KOPT-K1 (cell line): ENCODE results near the gene CDH4.
A peak's percentile ranks its signal among the peaks of the same experiment; 100 is the strongest.
"Not testable (repeated sequence)": the region's sequence is repeated elsewhere in the genome, so short reads cannot be mapped to it uniquely, and the experiment has no call there.

Experiments used
- H3K27ac ChIP-seq: fragments of 200-600 bp; sonication (generic); 2 replicates; pipeline ENCODE4 v1.5.1; 2016; ENCODE audit warnings: antibody characterized with exemption, mild to moderate bottlenecking, low read depth, low read length; ENCODE audit not compliant: poor library complexity, severe bottlenecking
- H3K36me3 ChIP-seq: fragments of 200-600 bp; sonication (generic); 2 replicates; pipeline ENCODE4 v1.5.1; 2017; ENCODE audit warnings: antibody characterized with exemption, mild to moderate bottlenecking, low read length, moderate library complexity; ENCODE audit not compliant: insufficient read depth
- H3K9me3 ChIP-seq: fragments of 200-600 bp; sonication (generic); 2 replicates; pipeline ENCODE4 v1.5.1; 2017; ENCODE audit warnings: antibody characterized with exemption, low read length, mild to moderate bottlenecking; ENCODE audit not compliant: insufficient read depth, poor library complexity, severe bottlenecking

CDH4 gene

DNA sequence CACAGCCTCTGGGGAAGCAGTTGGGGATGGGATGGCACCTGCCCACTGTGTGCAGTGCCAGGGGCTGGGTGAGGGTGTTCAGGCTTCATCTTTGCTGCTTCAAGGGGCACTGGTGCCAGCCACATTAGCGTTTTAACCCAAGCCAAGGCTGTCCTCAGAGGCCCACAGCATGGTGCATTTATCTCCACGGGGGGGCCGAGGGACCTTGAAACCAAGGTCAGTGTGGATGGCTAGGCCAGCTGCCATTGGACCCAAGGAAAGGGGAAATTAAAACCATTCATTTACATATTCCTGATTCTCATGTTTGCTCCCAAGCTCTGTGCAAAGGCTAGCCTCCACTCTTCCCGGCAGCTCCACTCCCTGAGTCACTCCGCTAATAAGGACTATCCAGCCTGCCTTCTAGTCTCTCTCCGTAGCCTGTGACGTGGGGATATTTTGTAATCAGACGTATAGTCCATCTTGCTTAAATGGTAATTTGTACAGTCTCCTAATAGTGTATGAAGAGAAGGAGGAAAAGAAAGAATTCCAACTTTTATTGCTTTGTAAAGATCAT lies 197.1 kb downstream of the CDH4 start:
- H3K36me3 ChIP-seq, result no peaks in the 10 kb centered on the region
- no peaks in the 10 kb centered on the region for H3K9me3 ChIP-seq
- no peak overlapping the region for H3K27ac ChIP-seq

DNA sequence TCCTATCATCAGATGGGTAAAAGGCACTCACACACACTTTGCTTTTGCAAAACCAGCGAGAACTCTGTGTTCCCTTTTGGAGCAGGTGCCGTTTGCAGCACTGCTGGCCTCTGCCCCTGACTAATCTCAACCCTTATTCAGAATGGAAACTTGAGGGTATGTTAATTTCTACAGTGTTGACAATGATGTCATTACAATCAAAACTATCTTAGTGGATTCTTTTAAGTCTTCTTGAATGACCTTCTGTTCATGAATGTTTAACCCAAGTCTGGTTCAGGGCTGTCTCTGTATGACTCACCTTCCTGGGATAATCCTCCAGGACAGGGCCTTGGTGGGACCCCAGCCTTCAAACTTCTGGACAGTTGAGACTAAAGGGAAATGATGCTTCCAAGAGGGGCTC lies 197.9 kb downstream of the CDH4 start:
- no peaks in the 10 kb centered on the region for H3K36me3 ChIP-seq
- H3K27ac ChIP-seq, result peak overlapping the region; percentile 9
- H3K9me3 ChIP-seq, result no peaks in the 10 kb centered on the region

DNA sequence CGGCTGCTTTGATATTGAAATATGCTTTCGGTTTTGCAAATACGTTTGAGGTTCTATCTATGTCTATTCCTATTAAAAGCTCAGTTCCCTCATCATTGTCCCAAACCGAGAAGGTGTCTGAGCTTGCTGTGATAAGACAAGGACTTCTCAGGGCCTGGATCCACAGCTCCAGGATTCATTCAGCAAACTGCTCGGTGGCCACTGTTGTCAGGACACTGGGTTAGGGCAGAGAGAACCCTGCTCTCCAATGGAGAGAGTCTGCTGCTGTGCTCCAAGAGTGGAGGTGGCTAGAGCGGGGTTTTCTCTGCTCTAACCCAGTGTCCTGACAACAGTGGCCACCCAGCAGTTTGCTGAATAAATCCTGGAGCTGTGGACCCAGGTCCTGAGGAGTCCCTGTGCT lies 198.5 kb downstream of the CDH4 start:
- Histone ChIP-seq H3K36me3 (no peaks in the 10 kb centered on the region), H3K9me3 (no peaks in the 10 kb centered on the region), H3K27ac (peak overlapping the region; percentile 9)

DNA sequence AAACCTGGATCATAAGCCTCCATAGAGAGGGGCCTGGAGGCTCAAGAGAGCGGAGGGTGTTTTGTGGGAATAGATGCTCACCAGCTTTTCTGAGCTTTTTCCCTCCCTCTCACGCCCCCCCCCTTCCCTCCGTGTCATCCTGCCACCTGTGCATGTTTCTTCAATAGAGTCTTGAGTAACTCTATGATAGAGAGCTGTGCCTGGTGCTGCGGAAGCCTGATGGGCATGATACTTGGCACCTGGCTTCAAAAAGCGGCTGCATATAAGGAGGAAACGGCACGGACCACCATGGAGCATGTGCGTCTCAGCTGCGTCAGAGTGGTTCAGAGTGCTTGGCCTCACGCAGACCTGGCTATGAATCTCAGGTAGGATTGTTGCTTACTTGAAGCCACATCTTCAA lies 198.9 kb downstream of the CDH4 start:
- Histone ChIP-seq H3K9me3 (no peaks in the 10 kb centered on the region), H3K36me3 (no peaks in the 10 kb centered on the region), H3K27ac (no peak overlapping the region)

DNA sequence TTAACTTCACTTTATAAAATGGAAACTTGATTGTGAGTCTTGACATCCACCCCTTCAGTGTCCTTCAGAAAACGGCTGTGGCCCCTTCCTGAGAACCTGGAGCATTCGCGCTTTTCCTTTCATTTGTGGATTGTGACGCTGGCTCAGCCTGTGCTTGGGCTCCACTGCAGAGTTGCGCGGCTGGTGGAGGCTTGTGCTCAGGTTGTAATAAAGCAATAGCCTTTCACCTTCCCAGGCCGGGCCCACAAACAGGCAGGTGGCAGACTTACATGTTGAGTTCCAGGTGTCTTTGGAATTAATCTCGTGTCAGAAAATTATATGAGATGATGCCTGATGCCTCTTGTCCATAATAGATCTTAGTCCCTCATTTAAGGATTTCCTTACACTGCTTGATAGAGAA lies 199.9 kb downstream of the CDH4 start:
- no peaks in the 10 kb centered on the region for H3K9me3 ChIP-seq
- no peak overlapping the region for H3K27ac ChIP-seq
- H3K36me3 ChIP-seq, result no peaks in the 10 kb centered on the region

DNA sequence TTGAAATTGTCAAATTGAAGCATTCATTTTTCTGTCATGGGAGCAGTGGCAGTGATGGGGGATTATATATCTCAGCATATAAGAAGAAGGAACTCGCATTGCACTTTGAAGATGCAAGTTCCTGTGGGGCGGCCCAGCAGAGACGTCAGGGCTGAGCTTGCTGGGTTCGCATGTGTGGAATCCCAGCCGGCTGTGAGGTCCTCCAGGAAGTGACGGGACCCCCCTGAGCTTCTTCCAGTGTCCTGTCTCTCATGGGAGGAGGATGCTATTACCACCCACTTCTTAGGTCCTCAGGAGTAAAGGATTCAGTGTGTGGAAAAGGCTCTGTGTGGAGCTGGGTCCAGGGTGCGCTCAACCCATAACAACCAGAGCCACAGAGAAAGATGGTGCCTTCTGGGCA lies 201.2 kb downstream of the CDH4 start:
- no peaks in the 10 kb centered on the region for H3K9me3 ChIP-seq
- H3K27ac ChIP-seq, result no peak overlapping the region
- no peaks in the 10 kb centered on the region for H3K36me3 ChIP-seq

DNA sequence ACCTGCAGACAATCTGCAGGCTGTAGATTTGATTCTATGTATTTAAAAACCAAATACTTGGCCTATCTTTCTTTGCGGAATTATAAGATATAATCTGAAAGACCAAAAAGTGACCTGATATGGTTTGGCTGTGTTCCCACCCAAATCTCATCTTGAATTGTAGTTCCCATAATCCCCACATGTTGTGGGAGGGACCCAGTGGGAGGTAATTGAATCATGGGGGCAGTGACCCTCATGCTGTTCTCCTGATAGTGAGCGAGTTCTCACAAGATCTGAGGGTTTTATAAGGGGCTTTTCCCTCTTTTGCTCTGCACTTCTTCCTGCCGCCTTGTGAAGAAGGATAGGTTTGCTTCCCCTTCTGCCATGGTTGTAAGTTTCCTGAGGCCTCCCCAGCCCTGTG lies 201.6 kb downstream of the CDH4 start:
- not testable (repeated sequence) for H3K9me3 ChIP-seq

DNA sequence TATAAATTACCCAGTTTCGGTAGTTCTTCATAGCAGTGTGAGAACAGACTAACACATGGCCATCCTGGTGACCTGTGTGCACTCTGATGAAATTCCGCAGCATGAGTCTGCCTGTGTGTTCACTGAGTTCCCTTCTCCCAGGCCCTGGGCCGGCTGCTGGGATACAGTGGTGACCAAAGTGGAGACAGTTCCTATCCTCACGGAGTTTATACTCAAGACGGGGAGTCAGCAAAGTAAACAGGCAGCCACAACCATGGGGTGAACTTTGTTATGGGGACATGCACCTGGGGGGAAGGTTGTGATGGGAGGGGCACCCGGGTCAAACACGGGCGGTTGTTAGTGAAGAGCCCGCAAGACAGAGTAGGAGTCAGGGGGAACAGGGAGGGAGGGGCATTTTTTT lies 202.0 kb downstream of the CDH4 start:
- no peak overlapping the region for H3K27ac ChIP-seq
- no peaks in the 10 kb centered on the region for H3K36me3 ChIP-seq
- no peaks in the 10 kb centered on the region for H3K9me3 ChIP-seq

More for the DNA sequence above, 201.6 kb downstream of the CDH4 start:
- not testable (repeated sequence) for H3K27ac ChIP-seq, H3K36me3 ChIP-seq

DNA sequence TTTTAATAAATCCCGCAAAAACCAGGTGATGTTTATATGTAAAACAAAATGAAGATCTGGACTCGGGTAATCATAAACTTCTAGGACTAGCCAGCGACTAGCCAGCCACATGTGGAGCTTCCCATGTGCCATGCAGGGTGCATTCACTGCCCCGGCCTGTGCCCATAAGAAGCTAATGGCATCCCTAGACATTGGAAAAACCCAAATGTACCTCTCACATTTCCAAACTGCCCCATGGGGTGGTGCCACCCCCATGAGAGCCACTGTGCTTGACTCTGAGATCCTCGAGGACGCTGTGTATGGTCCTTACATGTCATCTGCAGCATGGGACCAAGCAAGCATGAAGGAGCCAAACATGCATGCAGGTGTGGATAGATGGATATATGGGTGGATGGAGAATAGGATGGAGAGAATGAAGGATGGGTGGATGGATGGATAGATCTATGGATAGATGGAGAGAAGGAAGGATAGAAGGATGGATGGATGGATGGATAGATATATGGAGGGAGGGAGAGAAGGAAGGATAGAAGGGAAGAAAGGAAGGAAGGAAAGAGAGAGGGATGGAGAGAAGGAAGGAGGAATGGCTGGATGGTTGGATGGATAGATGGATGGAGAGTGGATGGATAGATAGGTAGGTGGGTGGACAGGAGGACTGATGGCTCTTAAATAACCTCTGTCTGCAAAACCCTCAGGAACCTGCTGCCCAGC lies 203.6 kb downstream of the CDH4 start:
- no peak overlapping the region for H3K27ac ChIP-seq
- H3K36me3 ChIP-seq, result no peaks in the 10 kb centered on the region
- no peaks in the 10 kb centered on the region for H3K9me3 ChIP-seq

DNA sequence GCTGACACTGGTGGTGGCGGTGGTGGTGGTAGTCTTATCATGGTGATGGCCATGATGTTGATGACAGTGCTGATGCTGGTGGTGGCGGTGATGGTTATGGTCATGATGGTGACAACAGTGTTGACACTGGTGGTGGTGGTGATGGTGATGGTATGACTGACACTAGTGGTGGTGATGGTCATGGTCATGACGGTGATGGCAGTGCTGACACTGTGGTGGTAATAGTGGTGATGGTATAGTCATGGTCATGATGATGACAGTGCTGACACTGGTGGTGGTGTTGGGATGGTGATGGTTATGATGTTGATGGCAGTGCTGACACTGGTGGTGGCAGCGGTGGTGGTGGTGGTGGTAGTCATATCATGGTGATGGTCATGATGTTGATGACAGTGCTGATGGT lies 205.7 kb downstream of the CDH4 start:
- Histone ChIP-seq H3K36me3 (no peaks in the 10 kb centered on the region), H3K27ac (no peak overlapping the region)

DNA sequence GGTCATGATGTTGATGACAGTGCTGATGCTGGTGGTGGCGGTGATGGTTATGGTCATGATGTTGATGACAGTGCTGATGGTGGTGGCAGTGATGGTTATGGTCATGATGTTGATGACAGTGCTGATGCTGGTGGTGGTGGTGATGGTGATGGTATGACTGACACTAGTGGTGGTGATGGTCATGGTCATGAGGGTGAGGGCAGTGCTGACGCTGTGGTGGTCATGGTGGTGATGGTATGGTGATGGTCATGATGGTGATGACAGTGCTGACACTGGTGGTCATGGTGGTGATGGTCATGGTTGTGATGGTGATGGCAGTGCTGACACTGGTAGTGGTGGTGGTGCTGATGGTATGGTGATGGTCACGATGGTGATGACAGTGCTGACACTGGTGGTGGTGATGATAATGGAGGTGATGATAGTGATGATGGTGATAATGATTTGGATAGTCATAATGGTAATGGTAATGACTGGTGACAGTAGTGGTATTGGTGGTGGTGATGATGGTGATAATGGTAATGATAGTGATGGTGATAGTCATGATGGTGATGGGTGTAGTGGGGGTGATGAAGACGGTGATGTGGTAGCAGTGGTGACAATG lies 206.2 kb downstream of the CDH4 start:
- no peak overlapping the region for H3K27ac ChIP-seq
- H3K9me3 ChIP-seq, result peaks cover 13% of the 10 kb centered on the region
- H3K36me3 ChIP-seq, result no peaks in the 10 kb centered on the region

More for the DNA sequence above, 205.7 kb downstream of the CDH4 start:
- H3K9me3 ChIP-seq, result peaks cover 8% of the 10 kb centered on the region

DNA sequence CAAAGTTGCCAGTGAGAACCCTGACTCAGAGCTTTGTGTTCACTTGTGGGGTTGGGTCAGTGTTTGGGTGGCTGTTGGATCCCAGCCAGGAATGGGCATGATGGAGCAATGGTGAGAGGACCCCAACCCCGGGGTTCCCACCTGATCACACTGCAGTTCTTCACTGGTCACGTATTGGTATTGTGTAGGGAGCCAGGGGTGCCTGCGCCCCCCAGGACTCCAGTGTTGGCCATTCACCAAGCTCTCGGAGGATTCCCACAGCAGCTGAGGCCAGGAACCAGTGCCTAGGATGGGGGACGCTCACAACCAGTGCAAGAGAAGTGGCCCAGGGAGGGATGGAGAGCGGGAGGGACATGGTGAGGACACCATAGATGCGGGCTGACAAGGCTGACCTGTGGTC lies 207.2 kb downstream of the CDH4 start:
- Histone ChIP-seq H3K27ac (no peak overlapping the region), H3K36me3 (no peaks in the 10 kb centered on the region), H3K9me3 (peaks cover 18% of the 10 kb centered on the region)

DNA sequence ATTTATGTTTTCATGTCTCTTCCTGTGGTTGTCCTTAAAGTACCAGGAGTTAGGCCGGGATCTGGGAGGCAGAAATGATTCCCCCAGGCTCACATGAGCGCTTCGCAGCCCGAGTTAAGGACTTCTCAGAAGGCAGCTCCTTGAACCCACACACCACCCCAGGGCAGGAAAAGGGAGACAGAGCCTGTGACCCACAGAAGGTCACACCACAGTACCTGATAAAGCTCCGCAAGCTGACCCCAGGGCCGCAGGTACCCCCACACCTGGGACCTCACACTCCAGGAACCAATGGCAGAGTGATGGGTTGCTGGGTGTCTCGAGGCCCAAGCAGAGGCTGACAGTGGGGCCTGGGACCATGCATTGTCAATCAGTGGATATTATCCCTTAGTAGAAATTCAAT lies 207.6 kb downstream of the CDH4 start:
- no peak overlapping the region for H3K27ac ChIP-seq

DNA sequence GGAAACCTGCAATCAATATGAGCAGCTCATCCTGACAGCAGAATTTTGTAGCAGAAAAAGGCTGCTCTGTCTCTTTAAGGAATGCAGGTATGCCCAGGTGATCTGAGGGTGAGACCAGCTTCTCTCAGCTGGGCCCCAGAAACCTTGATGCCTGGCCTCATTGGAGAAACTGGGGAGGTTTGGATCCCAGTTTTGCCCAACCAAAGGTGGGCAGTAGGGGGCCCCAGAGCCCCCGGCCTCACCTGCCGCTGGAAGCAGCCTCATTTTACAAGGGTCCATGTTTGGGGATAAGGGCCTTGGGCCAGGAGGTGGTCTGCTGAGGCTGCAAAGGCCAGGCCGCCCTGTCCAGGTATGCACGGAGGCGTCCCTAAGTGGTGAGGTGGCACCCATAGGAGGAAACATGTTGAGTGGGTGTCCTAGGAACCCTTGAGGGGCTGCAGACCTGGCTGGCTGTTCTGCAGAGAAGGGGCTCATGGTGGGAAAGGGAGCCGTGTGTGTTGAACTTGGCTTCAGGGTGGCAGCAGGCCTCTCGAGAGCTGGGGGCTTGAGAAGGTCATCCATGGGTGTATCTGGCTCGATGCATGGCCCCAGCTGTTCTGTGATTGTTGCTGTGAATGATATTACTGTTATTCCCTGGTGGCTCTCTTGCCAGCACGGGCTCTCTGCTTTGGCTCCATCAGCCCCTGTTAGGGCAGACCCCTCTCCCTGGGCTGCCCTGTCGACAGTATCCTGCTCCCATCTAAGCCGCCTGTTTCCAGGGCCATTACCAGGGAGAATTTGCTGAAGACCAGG lies 208.4 kb downstream of the CDH4 start:
- Histone ChIP-seq H3K36me3 (no peaks in the 10 kb centered on the region), H3K9me3 (peaks cover 18% of the 10 kb centered on the region), H3K27ac (no peak overlapping the region)

More for the DNA sequence above, 207.6 kb downstream of the CDH4 start:
- Histone ChIP-seq H3K9me3 (peaks cover 18% of the 10 kb centered on the region), H3K36me3 (no peaks in the 10 kb centered on the region)

DNA sequence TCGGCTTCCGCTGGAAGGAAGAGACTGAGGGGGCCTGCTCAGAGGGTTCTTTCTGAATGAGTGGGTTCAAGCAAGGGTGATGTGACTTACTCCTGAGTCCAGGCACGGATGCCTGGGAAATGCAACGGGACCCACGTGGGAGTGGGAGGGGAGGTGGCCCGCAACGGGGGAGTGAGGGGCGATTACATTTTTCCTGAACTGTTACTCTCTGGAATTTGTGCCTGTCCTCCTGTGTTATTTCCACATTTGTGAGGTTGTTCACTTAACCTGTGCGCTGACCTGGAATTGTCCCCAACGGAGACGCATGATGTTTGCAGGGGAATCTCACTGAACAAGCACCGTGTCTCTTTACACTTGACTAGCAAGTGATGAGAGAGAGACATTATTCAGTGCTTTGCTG lies 209.4 kb downstream of the CDH4 start:
- H3K9me3 ChIP-seq, result peaks cover 18% of the 10 kb centered on the region
- no peaks in the 10 kb centered on the region for H3K36me3 ChIP-seq
- H3K27ac ChIP-seq, result no peak overlapping the region
